GM23338 (cell line): Measurements from ENCODE around the gene TCERG1L. TPM values are rescaled to one million over a fixed set of nuclear protein-coding genes. Genes with fewer than 3 reads are reported as not detected.

ENCODE experiments used
- ATAC-seq: fragments of 200-7000 bp; cut with Tn5 transposase; 3 replicates; pipeline ENCODE4 v1.9.1; 2020
- DNase-seq: peaks from one replicate; pipeline ENCODE4 v3.0.0-alpha.2; 2015; ENCODE audit warnings: low spot score
- H2AFZ ChIP-seq: fragments of 200-600 bp; sonication (generic); 2 replicates; pipeline ENCODE4 v1.8.0; 2016; ENCODE audit warnings: antibody characterized with exemption, mild to moderate bottlenecking, moderate library complexity
- H3F3A ChIP-seq: fragments of 200-600 bp; sonication (generic); replicated peaks from 2 replicates; pipeline ENCODE4 v1.8.0; 2017; ENCODE audit warnings: antibody characterized with exemption, mixed run types, low read depth
- H3K27ac ChIP-seq: fragments of 200-600 bp; sonication (generic); 2 replicates; pipeline ENCODE4 v1.6.1; 2016; ENCODE audit warnings: low read depth
- H3K27me3 ChIP-seq: fragments of 200-600 bp; sonication (generic); 2 replicates; pipeline ENCODE4 v1.8.0; 2016; ENCODE audit warnings: mild to moderate bottlenecking, mixed run types, moderate library complexity; ENCODE audit not compliant: insufficient read depth
- H3K36me3 ChIP-seq: fragments of 200-600 bp; sonication (generic); 2 replicates; pipeline ENCODE4 v1.8.0; 2016; ENCODE audit warnings: mild to moderate bottlenecking; ENCODE audit not compliant: insufficient read depth
- H3K4me1 ChIP-seq: fragments of 200-600 bp; sonication (generic); 2 replicates; pipeline ENCODE4 v1.8.0; 2016; ENCODE audit warnings: mild to moderate bottlenecking, moderate library complexity; ENCODE audit not compliant: insufficient read depth
- H3K4me2 ChIP-seq: fragments of 200-600 bp; sonication (generic); 2 replicates; pipeline ENCODE4 v1.7.1; 2017; ENCODE audit warnings: mixed run types
- H3K4me3 ChIP-seq: fragments of 200-600 bp; sonication (generic); 2 replicates; pipeline ENCODE4 v1.6.1; 2016; ENCODE audit warnings: mixed run types
- H3K79me2 ChIP-seq: fragments of 200-600 bp; sonication (generic); replicated peaks from 2 replicates; pipeline ENCODE4 v1.8.0; 2017; ENCODE audit warnings: mild to moderate bottlenecking; ENCODE audit not compliant: insufficient read depth
- H3K9me2 ChIP-seq: fragments of 200-600 bp; sonication (generic); 2 replicates; pipeline ENCODE4 v1.8.0; 2017; ENCODE audit not compliant: insufficient read depth
- H4K20me1 ChIP-seq: fragments of 200-600 bp; sonication (generic); replicated peaks from 2 replicates; pipeline ENCODE4 v1.8.0; 2017; ENCODE audit warnings: mild to moderate bottlenecking; ENCODE audit not compliant: insufficient read depth
- H3K27ac Mint-ChIP-seq: 2 replicates; pipeline ENCODE4 v1.8.0; 2020; ENCODE audit warnings: inconsistent platforms, mild to moderate bottlenecking, moderate library complexity, mixed read lengths
- H3K27me3 Mint-ChIP-seq: 3 replicates; pipeline ENCODE4 v1.8.0; 2022; ENCODE audit warnings: low read depth, mild to moderate bottlenecking, moderate library complexity, mixed read lengths, inconsistent platforms; ENCODE audit not compliant: insufficient read depth, poor library complexity
- H3K36me3 Mint-ChIP-seq: 3 replicates; pipeline ENCODE4 v1.8.0; 2021; ENCODE audit warnings: low read depth, mild to moderate bottlenecking, inconsistent platforms, moderate library complexity, mixed read lengths
- H3K4me1 Mint-ChIP-seq: 3 replicates; pipeline ENCODE4 v1.8.0; 2020; ENCODE audit warnings: mild to moderate bottlenecking, inconsistent platforms, mixed read lengths
- H3K4me3 Mint-ChIP-seq: 3 replicates; pipeline ENCODE4 v1.8.0; 2021; ENCODE audit warnings: moderate library complexity, mild to moderate bottlenecking, inconsistent platforms, mixed read lengths
- H3K9me3 Mint-ChIP-seq: 3 replicates; pipeline ENCODE4 v1.8.0; 2020; ENCODE audit warnings: moderate library complexity, mild to moderate bottlenecking, inconsistent platforms, mixed read lengths
- CREB1 ChIP-seq: fragments of 250-450 bp; sonication (Bioruptor Pico); IDR thresholded peaks from 2 replicates; pipeline ENCODE4 v1.5.0; 2020; ENCODE audit warnings: low read depth, mild to moderate bottlenecking, moderate library complexity
- JUNB ChIP-seq: IDR thresholded peaks from one replicate; pipeline ENCODE4 v1.6.1; 2016; ENCODE audit warnings: antibody characterized with exemption; ENCODE audit not compliant: unreplicated experiment
- NANOG ChIP-seq: IDR thresholded peaks from 2 replicates; pipeline ENCODE4 v1.6.1; 2016; ENCODE audit warnings: antibody characterized with exemption, borderline replicate concordance
- POLR2AphosphoS5 ChIP-seq: IDR thresholded peaks from 2 replicates; pipeline ENCODE4 v1.6.1; 2016; ENCODE audit warnings: antibody characterized with exemption, low read depth
- STAT1 ChIP-seq: IDR thresholded peaks from one replicate; pipeline ENCODE4 v1.6.1; 2016; ENCODE audit warnings: antibody characterized with exemption; ENCODE audit not compliant: unreplicated experiment
- ZNF114 ChIP-seq: fragments of 250-450 bp; sonication (Bioruptor Pico); IDR thresholded peaks from 2 replicates; pipeline ENCODE4 v1.5.0; 2020; ENCODE audit warnings: mild to moderate bottlenecking, moderate library complexity
- ZNF331 ChIP-seq: fragments of 250-450 bp; sonication (Bioruptor Pico); IDR thresholded peaks from 2 replicates; pipeline ENCODE4 v1.5.0; 2020; ENCODE audit warnings: low read depth, mild to moderate bottlenecking, moderate library complexity
- polyA plus RNA-seq: library from polyadenylated mRNA; unstranded; fragments of >200 nt; fragmentation: Nextera tagmentation; extraction: Ambion mirVana; gene quantifications from 2 replicates; pipeline ENCODE4 v1.2.1, GENCODE V29; 2016
- total RNA-seq: library from RNA; depleted of rRNA; stranded (reverse); fragments of >200 nt; shearing (Covaris generic); gene quantifications from 2 replicates; pipeline ENCODE4 v1.2.3, GENCODE V29; 2014
- TF ChIP-seq, protein P1 (sequence below): fragments of 250-450 bp; sonication (Bioruptor Pico); IDR thresholded peaks from 2 replicates; pipeline ENCODE4 v1.5.0; 2020; ENCODE audit warnings: mild to moderate bottlenecking, moderate library complexity
- TF ChIP-seq, protein P2 (sequence below), 2 experiments: fragments of 200-600 bp in 1 of 2; sonication (generic) in 1 of 2; conservative IDR thresholded peaks; 2 replicates each; pipeline versions ENCODE4 v1.5.1 to v1.6.1; 2016 to 2017; ENCODE audit warnings: antibody characterized with exemption in 2 of 2, low read depth in 2 of 2, mild to moderate bottlenecking in 2 of 2, moderate library complexity in 1 of 2

Gene TCERG1L
- total and polyA plus RNA-seq, 2 experiments from 2014 or later: 3.9 to 5.5 TPM

- no peaks in the 10 kb centered on the region for H3K9me2 ChIP-seq
- 0 out of 2 replicates have a peak overlapping the region, but pooled peaks have one; percentile 59 for H3K27ac ChIP-seq
- H2AFZ ChIP-seq: no peak overlapping the region
- H3F3A ChIP-seq: no peaks in the 10 kb centered on the region
- DNase-seq (no peak), ATAC-seq (peak; percentile 56)
- H3K4me1 ChIP-seq: no peaks in the 10 kb centered on the region
- H3K4me3 ChIP-seq: no peak overlapping the region
- H3K27me3 Mint-ChIP-seq: peaks cover 5% of the 10 kb centered on the region
- no peak overlapping the region for H3K4me2 ChIP-seq
- H3K79me2 ChIP-seq: no peaks in the 10 kb centered on the region
- no peaks in the 10 kb centered on the region for H3K36me3 ChIP-seq
- no peaks in the 10 kb centered on the region for H3K27me3 ChIP-seq
- H3K9me3 Mint-ChIP-seq: peaks cover 94% of the 10 kb centered on the region
- H3K4me3 Mint-ChIP-seq: no peak overlapping the region
- TF ChIP-seq JUNB: no peak
- TF ChIP-seq, protein P1, sequence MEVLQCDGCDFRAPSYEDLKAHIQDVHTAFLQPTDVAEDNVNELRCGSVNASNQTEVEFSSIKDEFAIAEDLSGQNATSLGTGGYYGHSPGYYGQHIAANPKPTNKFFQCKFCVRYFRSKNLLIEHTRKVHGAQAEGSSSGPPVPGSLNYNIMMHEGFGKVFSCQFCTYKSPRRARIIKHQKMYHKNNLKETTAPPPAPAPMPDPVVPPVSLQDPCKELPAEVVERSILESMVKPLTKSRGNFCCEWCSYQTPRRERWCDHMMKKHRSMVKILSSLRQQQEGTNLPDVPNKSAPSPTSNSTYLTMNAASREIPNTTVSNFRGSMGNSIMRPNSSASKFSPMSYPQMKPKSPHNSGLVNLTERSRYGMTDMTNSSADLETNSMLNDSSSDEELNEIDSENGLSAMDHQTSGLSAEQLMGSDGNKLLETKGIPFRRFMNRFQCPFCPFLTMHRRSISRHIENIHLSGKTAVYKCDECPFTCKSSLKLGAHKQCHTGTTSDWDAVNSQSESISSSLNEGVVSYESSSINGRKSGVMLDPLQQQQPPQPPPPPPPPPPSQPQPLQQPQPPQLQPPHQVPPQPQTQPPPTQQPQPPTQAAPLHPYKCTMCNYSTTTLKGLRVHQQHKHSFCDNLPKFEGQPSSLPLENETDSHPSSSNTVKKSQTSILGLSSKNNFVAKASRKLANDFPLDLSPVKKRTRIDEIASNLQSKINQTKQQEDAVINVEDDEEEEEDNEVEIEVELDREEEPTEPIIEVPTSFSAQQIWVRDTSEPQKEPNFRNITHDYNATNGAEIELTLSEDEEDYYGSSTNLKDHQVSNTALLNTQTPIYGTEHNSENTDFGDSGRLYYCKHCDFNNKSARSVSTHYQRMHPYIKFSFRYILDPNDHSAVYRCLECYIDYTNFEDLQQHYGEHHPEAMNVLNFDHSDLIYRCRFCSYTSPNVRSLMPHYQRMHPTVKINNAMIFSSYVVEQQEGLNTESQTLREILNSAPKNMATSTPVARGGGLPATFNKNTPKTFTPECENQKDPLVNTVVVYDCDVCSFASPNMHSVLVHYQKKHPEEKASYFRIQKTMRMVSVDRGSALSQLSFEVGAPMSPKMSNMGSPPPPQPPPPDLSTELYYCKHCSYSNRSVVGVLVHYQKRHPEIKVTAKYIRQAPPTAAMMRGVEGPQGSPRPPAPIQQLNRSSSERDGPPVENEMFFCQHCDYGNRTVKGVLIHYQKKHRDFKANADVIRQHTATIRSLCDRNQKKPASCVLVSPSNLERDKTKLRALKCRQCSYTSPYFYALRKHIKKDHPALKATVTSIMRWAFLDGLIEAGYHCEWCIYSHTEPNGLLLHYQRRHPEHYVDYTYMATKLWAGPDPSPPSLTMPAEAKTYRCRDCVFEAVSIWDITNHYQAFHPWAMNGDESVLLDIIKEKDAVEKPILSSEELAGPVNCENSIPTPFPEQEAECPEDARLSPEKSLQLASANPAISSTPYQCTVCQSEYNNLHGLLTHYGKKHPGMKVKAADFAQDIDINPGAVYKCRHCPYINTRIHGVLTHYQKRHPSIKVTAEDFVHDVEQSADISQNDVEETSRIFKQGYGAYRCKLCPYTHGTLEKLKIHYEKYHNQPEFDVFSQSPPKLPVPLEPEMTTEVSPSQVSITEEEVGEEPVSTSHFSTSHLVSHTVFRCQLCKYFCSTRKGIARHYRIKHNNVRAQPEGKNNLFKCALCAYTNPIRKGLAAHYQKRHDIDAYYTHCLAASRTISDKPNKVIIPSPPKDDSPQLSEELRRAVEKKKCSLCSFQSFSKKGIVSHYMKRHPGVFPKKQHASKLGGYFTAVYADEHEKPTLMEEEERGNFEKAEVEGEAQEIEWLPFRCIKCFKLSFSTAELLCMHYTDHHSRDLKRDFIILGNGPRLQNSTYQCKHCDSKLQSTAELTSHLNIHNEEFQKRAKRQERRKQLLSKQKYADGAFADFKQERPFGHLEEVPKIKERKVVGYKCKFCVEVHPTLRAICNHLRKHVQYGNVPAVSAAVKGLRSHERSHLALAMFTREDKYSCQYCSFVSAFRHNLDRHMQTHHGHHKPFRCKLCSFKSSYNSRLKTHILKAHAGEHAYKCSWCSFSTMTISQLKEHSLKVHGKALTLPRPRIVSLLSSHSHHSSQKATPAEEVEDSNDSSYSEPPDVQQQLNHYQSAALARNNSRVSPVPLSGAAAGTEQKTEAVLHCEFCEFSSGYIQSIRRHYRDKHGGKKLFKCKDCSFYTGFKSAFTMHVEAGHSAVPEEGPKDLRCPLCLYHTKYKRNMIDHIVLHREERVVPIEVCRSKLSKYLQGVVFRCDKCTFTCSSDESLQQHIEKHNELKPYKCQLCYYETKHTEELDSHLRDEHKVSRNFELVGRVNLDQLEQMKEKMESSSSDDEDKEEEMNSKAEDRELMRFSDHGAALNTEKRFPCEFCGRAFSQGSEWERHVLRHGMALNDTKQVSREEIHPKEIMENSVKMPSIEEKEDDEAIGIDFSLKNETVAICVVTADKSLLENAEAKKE (CRISPR knock-in tag): no peak
- TF ChIP-seq, protein P2, sequence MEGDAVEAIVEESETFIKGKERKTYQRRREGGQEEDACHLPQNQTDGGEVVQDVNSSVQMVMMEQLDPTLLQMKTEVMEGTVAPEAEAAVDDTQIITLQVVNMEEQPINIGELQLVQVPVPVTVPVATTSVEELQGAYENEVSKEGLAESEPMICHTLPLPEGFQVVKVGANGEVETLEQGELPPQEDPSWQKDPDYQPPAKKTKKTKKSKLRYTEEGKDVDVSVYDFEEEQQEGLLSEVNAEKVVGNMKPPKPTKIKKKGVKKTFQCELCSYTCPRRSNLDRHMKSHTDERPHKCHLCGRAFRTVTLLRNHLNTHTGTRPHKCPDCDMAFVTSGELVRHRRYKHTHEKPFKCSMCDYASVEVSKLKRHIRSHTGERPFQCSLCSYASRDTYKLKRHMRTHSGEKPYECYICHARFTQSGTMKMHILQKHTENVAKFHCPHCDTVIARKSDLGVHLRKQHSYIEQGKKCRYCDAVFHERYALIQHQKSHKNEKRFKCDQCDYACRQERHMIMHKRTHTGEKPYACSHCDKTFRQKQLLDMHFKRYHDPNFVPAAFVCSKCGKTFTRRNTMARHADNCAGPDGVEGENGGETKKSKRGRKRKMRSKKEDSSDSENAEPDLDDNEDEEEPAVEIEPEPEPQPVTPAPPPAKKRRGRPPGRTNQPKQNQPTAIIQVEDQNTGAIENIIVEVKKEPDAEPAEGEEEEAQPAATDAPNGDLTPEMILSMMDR (conservative IDR thresholded peaks at IDR 0.05; ENCODE audit: low read depth in 2 of 2): no peak
- no peak for TF ChIP-seq ZNF114
- no peak for TF ChIP-seq CREB1 (CRISPR knock-in tag)
- no peak for TF ChIP-seq ZNF331 (CRISPR knock-in tag)
- TF ChIP-seq NANOG: no peak
- TF ChIP-seq STAT1: no peak
- no peak for TF ChIP-seq POLR2AphosphoS5
- H3K4me1 Mint-ChIP-seq: peaks cover 19% of the 10 kb centered on the region; the same call in 2 of the 3 replicates
- no peaks in the 10 kb centered on the region for H4K20me1 ChIP-seq
- no peak overlapping the region for H3K27ac Mint-ChIP-seq
- peaks cover 32% of the 10 kb centered on the region for H3K36me3 Mint-ChIP-seq
These were observed 185.0 kb downstream of the TCERG1L start for GRCh38 chr10:131126321-131127137.
